ENCODE measurements around the gene PRSS56.

PRSS56 gene

GRCh38 chr2:232519581-232520438, at the start of gene PRSS56:
PRSS56 (plus strand) TSS chr2:232520388; CDS start chr2:232520599, 211 bp downstream.
- FAIRE-seq = no peak

- FAIRE-seq = no peak
Observed at GRCh38 chr2:232473467-232473890, 46.7 kb upstream of the PRSS56 start.

DNA sequence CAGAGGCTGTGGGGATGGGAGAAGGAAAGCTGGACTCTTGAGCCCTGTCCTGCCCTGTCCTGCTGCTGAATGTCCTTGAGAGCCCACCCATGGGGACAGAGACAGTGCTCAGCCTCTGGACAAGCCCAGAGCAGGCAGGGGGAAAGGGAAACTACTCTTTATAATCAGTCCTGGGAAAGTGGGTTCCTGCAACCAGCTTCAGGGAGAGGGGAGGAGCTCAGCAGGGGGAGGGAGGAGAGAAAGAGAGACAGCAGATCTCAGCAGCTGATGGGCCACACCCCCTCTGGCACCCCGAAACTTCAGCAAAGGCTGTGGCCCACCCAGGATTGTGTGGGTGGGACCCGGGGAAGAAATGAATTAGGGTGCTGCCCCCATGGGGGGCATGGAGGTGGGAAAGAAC, 44.1 kb upstream of the PRSS56 start:
- FAIRE-seq = no peak

DNA sequence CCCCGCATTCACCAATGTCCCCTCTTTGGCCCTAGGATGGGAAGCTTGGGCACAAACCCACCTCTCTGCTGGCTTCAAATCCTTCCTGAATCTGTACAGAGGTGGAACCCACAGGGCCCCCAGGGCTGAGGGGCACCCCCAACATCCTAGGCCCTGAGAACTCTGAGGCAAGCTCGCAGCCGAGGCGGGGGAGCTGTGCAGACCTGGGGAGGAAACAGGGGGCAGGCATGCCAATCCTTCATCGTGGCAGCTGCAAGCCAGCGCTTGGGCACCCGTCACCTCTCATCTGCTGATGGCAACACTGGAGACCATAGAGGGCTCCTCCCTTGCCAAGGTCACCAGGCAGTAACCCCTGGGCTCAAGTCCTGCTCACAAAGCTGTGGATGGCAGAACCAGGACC, 43.4 kb upstream of the PRSS56 start:
- no peak for FAIRE-seq

DNA sequence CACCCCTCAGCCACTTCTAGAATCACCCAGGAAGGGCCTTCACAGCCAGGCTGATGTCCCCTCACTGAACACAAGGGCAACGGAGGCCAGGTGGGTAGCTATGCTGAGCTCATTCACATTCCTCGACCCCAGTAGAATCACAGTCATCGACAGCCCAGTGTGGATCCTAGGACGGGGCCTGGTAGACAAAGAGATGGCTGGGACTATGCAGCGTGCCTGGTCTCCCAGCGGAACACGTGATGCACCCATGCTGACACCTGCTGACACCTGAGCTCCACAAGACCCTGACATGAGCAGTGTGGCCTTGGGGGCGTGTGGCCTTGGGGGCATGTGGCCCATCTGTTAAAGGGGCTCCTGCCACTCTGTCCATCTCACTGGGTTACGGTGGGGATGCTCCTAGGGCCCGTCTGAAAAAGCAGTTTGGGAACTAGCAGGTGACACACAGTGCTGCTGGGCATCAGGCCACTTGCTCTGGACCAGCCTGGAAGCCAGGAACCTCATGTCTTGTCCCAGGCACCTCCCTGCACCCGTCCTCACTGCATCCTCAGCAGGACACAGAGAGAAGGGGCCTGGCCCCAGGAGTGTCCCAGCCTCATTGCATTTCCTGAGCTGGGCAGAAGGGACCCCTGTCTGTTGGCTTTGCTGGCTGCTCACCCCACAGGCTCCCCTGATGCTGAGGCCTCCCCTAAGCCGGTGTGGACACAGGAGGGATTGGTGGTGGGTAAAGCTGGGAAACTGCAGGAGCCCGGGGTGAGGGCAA, 42.3 kb upstream of the PRSS56 start:
- no peak for FAIRE-seq

- no peak for FAIRE-seq
Observed at GRCh38 chr2:232478571-232479340, 41.4 kb upstream of the PRSS56 start.

- FAIRE-seq = no peak
Observed at GRCh38 chr2:232479341-232480200, 40.6 kb upstream of the PRSS56 start.

DNA sequence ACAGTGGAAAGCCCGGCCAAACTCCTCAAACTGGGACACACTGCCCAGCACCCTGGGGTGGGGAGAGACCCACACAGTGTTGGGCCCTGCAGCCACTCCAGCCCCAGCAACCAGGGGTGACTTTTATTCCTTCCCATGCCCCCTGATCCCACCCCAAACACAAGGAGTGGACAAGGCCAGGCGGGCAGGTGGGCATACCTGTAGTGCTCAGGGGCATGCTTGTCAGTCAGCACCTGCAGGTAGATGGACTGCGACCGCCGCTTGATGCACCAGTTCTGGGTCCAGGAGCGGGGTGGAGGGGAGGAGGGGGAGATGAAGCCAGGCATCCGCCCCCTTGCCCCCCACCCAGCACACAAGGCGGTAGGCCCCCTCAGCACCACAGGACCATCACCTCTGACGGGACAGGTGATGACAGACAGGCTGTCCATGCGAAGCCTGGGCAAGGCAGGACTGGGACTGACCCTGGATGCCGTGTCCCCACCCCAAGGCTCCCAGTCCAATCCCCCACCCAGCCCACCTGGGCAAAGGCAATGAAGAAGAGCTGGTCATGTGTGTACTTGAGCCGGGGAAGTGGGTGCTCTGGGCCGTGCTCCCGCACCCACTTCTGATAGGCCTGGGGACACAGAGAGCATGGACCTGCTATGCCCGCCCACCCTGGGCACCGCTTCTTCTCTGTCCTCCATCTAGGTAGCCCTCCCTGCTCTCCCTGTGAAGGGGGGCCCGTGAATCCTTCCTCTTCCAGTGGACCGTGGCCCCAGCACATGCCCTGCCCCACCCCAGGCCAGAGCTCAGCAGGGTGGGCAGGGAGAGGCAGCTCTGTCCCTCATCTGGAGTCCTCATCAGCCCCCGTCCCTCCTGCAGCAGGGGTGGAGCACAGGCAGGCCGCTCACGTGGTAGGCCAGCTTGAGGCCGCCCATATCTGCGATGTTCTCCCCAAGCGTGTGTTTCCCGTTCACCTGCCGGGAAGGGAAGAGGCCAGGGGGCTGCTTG, 39.7 kb upstream of the PRSS56 start:
- no peak for FAIRE-seq

GRCh38 chr2:232481322-232482140, 38.7 kb upstream of the PRSS56 start:
- FAIRE-seq = no peak

- FAIRE-seq = no peak
Observed at GRCh38 chr2:232482301-232483238, 37.6 kb upstream of the PRSS56 start.

- FAIRE-seq = no peak
Observed at GRCh38 chr2:232483311-232483922, 36.8 kb upstream of the PRSS56 start.

GRCh38 chr2:232483923-232484627, 36.1 kb upstream of the PRSS56 start:
- no peak for FAIRE-seq

DNA sequence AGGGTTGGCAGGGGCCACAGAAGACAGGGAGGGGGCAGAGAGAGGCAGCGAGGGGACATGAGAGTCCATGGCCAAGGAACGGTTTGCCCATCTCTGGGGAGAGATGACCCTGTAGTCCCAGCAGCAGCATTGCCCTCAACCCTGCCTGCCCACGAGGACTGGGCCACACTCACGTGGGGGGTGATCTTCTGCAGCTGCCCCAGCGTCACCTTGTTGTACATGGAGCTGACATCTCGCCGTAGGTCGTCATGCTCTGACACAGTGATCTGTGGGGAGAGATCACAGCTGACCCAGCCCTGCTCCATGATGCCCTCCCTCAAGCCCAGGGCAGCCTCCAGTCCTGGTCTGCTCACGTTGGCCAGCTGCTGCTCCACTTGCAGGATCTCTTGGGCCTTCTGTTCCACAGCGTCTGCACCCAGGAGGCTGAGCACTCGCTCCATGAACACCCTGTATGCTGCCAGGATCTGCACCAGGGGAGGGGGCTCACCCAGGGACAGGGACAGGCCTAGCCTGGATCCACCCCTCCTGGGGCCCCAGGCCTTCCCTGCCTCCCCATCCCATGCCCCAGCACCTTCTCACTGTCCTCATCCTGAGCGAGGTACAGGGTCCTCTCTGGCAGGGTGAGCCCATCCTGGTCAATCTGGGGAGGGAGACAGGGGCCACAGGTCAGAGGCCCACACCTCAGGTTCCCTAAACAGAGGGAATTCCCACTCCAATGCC, 35.4 kb upstream of the PRSS56 start:
- FAIRE-seq = no peak

DNA sequence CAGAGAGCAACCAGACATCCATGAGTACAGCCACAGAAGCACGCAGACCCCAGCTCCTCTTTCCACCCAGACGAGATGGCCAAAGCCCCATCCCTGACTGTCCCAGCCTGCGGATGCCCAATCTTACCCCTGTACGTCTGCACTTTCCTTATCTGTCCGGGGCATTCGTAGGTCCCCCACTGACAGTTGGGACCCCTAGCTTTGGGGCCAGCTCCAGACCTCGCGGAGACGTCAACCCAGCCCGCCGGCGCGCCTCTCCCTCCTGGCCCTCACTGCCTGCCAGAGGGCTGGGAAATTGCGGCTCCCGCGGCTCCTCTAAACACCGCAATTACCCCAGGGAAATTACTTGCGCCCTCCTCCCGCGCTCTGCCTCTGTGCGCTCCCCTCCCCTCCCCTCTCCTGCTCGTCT, 34.8 kb upstream of the PRSS56 start:
- no peak for FAIRE-seq

DNA sequence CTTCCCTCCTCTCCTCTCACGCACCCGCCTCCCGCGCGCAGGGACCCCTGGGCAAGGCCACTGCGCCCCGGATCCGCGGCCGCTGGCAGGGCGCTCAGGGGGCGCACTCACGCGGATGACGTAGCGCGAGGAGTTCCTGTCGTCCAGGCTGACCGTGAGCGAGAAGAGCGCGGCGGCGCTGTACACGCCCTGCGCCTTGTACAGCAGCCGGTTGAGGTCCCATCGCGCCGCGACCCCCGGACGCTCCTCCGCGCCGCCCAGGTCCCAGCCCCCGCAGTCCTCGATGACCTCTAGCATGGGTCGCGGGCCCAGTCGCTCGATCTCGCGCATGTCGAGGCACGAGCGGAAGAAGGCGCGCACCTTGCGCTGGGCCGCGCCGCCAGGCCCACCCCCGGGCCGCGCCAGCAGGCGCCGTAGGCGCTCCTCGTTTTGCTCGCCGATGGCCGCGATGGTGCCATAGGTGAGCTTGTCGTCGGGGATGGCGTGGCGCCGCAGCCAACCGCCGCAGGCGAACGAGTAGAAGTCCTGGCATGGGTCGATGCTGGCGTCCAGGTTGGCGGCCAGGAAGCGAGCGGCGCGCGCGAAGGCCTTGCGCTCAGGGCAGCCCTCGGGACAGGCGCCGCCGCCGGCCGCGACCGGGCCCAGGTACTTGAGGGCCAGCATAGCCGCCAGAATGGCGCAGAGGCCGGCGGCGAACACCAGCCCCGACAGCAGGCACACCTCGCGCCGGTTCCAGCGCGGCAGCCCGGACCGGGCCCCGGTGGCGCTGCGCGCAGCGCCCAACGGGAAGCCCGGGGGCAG, 34.2 kb upstream of the PRSS56 start:
- no peak for FAIRE-seq

Measured in G401.6 (cell line).